Colonic mucosa (tissue), 4 donors: Measurements from ENCODE around the gene FRK. TPM values are rescaled to one million over a fixed set of nuclear protein-coding genes. Genes with fewer than 3 reads are reported as not detected.

ENCODE experiments used
- DNase-seq: peaks from one replicate; pipeline ENCODE4 v3.0.0-alpha.2; 2020
- H3K27ac ChIP-seq: fragments of 200-600 bp; one replicate; pipeline ENCODE4 v1.8.0; 2021
- H3K27me3 ChIP-seq: fragments of 200-600 bp; one replicate; pipeline ENCODE4 v1.8.0; 2021
- H3K36me3 ChIP-seq: fragments of 200-600 bp; one replicate; pipeline ENCODE4 v1.8.0; 2021
- H3K4me1 ChIP-seq: fragments of 200-600 bp; one replicate; pipeline ENCODE4 v1.8.0; 2021; ENCODE audit warnings: mild to moderate bottlenecking
- H3K4me3 ChIP-seq: fragments of 200-600 bp; one replicate; pipeline ENCODE4 v1.8.0; 2021
- H3K9ac ChIP-seq, 2 donors: one replicate each; pipeline ENCODE4 v1.7.0; 2013; ENCODE audit warnings: control low read depth in 2 of 2, low read depth in 2 of 2, low read length in 2 of 2
- H3K9me3 ChIP-seq: fragments of 200-600 bp; one replicate; pipeline ENCODE4 v1.8.0; 2021
- CTCF ChIP-seq: fragments of 200-600 bp; IDR thresholded peaks from one replicate; pipeline ENCODE4 v1.8.0; 2022; ENCODE audit warnings: antibody characterized with exemption, mild to moderate bottlenecking
- intact Hi-C: fragments of 100-400 bp; cut with DNase I; formaldehyde crosslinking; loops from one replicate; pipeline ENCODE4 v1.14.1; 2022
- total RNA-seq, 2 donors: library from RNA; stranded (reverse); fragmentation: NEBNext Ultra II Directional in 1 of 2; extraction: Animal tissue kit (Norgen Biotek cat#: 25700) in 1 of 2; gene quantifications; one replicate each; pipeline ENCODE4 v1.2.1, GENCODE V29; 2021
- donor health status: healthy.
- donor health status: DM: no; HTN: no; CAD: no.
- donor health status: DM: no; HTN: no; CAD: no.

The FRK gene
- total RNA-seq, 2 donors from 2014 or later: 25.9 to 27.1 TPM

- no peak for TF ChIP-seq CTCF
- Histone ChIP-seq H3K36me3 (no peaks in the 10 kb centered on the region), H3K27me3 (no peaks in the 10 kb centered on the region), H3K9ac (no peak overlapping the region), H3K4me3 (no peak overlapping the region), H3K4me1 (no peaks in the 10 kb centered on the region), H3K27ac (no peak overlapping the region), H3K9me3 (no peaks in the 10 kb centered on the region)
- intact Hi-C loops: no loop called here
- no peak for DNase-seq
Measured at GRCh38 chr6:116087437-116088027, 26.8 kb upstream of the FRK start.

- Histone ChIP-seq H3K9me3 (no peaks in the 10 kb centered on the region), H3K27ac (no peak overlapping the region), H3K4me3 (no peak overlapping the region), H3K9ac (no peak overlapping the region), H3K36me3 (no peaks in the 10 kb centered on the region), H3K27me3 (no peaks in the 10 kb centered on the region), H3K4me1 (no peaks in the 10 kb centered on the region)
- TF ChIP-seq CTCF: no peak
- intact Hi-C loops: no loop called here
- DNase-seq: no peak
Measured at GRCh38 chr6:116084284-116084683, 23.6 kb upstream of the FRK start.

- intact Hi-C loops: no loop called here
Measured at GRCh38 chr6:116083052-116083451, 22.4 kb upstream of the FRK start.

GRCh38 chr6:116078945-116079344 lies 18.3 kb upstream of the FRK start:
- Histone ChIP-seq H3K36me3 (no peaks in the 10 kb centered on the region), H3K4me1 (no peaks in the 10 kb centered on the region), H3K4me3 (no peak overlapping the region), H3K9ac (no peak overlapping the region), H3K27ac (no peak overlapping the region), H3K27me3 (no peaks in the 10 kb centered on the region), H3K9me3 (no peaks in the 10 kb centered on the region)
- TF ChIP-seq CTCF: no peak
- intact Hi-C loops: no loop called here
- no peak for DNase-seq

More at GRCh38 chr6:116083052-116083451, 22.4 kb upstream of the FRK start:
- Histone ChIP-seq H3K36me3 (no peaks in the 10 kb centered on the region), H3K27ac (no peak overlapping the region), H3K9me3 (no peaks in the 10 kb centered on the region), H3K9ac (no peak overlapping the region), H3K4me1 (no peaks in the 10 kb centered on the region), H3K27me3 (no peaks in the 10 kb centered on the region), H3K4me3 (no peak overlapping the region)
- no peak for TF ChIP-seq CTCF
- DNase-seq: no peak

- no peak for DNase-seq
- no peak overlapping the region for H3K27ac ChIP-seq
- H3K36me3 ChIP-seq: no peaks in the 10 kb centered on the region
- H3K27me3 ChIP-seq: no peaks in the 10 kb centered on the region
- H3K4me1 ChIP-seq: no peaks in the 10 kb centered on the region
- TF ChIP-seq CTCF: no peak
- H3K4me3 ChIP-seq: no peak overlapping the region
- H3K9ac ChIP-seq: no peak overlapping the region
- no peaks in the 10 kb centered on the region for H3K9me3 ChIP-seq
- intact Hi-C loops: no loop called here
Measured at GRCh38 chr6:116078522-116078921, 17.8 kb upstream of the FRK start.
